Measurements from ENCODE around the gene MOB2.

MOB2 gene

DNA sequence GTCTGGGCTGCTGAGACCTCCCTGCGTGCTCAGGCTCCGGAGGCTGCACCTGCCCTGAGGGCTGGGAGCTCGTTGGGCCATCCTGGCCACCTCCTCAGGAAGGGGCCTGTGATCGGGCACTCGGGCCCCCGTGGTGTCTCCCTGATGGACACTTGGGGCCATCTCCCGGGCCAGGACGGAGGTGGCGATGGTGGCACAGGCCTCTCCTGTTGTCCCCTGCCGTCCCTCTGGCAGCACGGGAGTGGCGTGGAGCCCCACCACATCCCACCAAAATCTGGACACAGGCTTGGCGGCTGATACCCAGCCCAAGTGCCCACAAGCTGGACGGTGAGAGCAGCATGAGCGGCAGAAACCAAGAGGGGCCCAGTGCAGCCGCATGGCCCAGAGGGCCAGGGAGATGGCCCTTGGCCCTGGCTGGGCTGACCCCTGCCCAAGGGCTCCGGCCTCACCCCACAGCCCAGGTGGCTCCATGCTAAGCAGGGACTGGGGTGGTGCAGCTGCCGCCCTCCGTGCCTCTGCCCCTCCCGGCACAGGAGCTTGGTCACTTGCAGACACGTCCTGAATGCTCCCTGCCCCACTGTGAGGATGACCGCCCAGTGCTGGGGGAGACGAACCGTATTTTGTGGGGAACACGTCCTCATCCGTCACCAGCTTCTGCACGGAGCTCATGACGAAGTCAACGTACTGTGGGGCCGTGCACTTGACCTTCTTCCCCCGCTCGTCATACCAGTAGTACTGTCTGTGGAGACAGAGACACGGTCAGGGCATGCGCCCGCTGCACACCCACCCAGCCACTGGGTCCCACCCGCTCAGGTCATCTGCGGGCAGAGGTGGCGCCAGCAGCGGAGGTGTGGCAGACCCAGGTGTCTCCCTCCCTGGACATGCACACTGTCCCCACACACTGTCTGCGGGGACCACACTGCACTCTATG lies 15.6 kb downstream of the MOB2 start:
- no peak for DNase-seq

DNA sequence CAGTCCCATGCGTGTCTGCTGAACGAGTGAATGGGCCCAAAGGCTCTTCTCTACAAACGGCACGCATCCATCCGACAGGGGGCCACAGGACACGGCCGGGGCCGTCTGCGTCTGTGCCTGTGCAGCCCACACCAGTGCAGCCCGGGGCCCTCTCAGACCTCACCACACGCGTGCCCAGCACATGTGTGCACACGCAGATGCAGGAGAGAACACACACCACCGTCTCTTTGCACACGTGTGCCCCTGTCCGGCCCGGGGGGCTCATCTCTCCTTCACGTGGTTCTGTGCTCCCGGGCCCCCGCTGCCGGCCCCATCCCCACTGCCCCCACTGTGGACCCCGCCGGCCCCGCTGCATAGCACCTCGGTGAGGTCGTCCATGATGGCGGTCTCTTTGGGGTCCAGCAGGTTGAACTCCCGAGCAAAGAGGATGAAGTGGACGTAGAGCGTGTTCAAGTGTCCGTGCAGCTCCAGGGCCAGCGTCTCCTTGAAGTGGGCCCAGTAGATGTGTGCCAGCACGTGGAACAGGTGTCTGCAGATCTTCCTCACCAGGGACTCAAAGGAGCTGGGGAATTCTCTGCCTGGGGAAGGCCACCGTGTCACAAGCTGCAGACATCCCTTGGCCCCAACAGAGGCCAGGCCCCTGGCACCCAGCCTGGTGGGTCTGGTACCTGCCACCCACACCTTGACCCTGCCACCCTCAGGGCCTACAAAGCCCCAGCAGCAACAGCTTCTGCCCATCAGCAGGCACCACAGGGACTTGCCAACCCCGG lies 16.5 kb downstream of the MOB2 start:
- no peak for DNase-seq

DNA sequence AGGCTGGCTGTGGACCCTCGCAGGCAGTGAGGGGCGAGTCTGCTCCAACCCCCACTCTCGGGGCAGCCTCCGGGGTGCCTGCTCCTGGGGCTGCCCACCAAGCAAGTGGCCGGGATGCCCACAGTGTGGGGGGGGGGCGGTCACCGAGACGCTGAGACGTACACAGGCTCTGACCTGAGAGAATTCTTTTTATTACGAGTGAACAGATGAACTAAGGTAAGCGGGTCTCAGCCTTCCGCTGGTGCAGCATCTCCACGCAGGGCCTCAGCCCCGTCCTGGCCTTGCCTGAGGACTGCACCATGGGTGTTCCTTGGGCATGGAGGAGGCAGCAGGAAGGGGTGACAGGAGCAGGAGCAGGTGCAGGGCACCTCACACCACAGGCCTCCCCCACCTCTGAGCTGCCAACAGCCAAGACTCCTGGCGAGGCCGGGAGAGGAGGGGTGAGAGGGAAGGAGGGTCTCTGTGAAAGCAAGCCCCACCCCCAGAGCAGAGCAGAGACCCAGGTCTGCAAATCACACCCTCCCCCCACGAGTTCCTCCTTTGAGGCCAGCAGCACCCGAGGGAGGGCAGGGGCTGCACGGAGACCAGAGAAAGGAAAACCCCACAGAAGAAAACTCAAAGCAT lies 17.2 kb downstream of the MOB2 start:
- DNase-seq, result no peak

DNA sequence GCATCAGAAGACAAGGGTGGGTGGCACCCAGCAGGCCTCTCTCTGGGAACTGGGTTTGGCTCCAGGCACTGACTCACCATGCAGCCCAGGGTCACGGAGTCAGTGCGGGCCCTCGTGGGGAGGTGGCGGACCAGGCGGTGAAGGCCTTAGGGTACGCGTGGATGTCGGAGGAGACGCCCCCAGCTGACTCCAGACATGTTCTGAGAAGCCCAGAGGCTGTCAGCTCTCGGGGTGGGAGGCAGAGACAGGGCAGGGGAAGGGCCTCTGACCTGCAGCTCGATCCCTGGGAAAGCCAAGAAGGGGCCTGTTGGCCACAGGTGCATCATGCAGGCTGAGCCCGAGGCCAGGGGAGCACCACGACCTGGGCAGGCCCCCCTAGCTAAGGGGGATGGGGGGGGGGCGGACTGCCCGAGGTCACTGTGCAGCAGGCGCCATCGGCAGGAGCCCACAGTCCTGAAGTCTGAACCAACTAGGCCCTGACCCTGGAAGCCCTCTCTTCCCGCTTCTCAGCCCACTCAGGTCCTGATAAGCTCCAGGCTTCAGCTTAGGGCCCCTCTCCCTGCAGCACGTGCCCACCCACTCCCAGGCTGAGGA lies 18.0 kb downstream of the MOB2 start:
- no peak for DNase-seq

DNA sequence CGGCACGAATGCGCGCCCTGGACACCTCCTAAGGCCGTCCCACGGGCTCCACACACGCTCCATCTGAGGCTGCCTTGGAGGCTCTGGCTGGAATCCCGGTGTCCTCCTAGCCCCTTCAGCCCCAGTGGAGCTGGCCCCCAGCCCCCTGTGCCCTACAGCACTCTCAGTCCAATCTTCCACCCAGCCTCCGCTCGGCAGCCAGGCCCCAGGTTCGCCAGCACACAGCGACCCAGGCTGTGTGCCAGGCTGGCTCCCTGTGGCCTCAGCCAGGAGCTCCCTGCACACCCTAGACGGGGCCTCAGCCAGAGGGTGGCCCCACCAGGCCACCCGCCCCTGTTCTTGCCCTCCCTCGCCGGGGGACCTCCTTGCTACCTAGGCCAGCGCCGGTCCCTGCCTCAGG lies 18.6 kb downstream of the MOB2 start:
- no peak for DNase-seq

DNA sequence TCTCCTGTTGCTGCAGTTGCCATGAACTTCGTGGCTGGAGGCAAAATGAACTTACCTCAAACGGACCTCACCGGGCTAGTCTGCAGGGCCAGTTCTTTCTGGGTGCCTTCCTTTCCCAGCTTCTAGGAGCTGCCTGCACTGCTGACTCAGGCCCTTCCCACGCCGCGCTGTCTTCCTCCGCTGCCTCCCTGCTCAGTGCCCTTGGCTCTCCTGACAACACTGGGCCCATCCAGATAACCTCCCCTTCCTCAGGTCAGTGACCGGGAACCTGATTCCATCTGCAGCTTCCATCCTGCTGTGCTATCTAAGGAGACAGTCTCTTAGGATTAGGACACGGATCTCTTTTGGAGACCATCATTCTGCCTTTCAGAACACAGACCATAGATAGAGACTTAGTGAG lies 19.3 kb downstream of the MOB2 start:
- DNase-seq, result no peak

DNA sequence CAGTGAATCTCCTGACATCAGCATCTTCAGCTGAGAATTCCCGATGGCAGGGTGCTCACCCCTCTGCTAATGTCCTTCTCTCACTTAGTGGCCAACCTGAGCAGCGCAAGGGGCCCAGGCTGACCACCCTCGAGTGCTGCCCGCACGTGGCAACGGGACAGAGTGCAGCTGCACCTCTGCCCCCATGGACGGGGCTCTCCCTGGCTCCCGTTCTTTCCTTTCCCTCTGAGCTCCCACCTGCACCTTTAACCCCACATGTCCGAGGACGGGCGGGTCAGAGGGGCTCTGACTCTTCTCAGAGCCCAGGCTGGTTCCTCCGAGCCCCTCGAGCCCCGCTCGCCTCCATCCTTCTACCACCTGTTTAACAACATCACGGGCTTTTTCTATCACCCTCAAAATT lies 19.8 kb downstream of the MOB2 start:
- DNase-seq, result no peak

DNA sequence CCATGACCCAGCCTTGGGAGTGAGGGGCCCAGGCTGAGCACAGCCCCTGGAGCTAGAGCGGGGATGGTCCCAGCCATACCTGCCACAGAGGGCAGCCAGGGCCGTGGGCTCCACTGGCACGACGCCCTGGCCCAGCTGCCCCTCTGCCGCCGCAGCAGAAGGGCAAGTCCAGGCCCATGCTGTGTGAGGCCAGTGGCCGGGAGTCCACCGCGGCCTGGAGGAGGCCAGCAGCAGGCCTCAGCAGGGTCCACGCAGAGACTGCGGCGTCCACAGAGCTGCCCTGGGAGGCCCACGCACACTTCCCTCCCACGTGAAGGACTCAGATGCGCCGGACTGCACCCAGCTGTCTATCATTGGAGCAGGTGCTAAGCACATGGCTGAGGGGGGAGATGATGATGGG lies 23.5 kb downstream of the MOB2 start:
- no peak for DNase-seq

DNA sequence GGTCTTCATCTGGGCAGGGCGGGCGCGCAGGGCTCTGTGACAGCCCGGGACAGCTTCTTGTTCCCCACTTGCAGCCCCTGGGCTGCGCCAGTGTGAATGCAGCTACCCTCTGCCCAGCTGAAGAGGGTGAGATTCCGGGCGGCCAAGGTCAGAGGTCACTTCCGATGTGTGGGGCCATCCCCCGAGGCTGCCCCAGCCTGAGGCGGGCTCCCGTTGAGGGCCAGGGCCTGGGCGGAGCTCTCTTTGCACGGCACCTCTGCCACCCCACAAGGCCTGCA lies 23.9 kb downstream of the MOB2 start:
- no peak for DNase-seq

DNA sequence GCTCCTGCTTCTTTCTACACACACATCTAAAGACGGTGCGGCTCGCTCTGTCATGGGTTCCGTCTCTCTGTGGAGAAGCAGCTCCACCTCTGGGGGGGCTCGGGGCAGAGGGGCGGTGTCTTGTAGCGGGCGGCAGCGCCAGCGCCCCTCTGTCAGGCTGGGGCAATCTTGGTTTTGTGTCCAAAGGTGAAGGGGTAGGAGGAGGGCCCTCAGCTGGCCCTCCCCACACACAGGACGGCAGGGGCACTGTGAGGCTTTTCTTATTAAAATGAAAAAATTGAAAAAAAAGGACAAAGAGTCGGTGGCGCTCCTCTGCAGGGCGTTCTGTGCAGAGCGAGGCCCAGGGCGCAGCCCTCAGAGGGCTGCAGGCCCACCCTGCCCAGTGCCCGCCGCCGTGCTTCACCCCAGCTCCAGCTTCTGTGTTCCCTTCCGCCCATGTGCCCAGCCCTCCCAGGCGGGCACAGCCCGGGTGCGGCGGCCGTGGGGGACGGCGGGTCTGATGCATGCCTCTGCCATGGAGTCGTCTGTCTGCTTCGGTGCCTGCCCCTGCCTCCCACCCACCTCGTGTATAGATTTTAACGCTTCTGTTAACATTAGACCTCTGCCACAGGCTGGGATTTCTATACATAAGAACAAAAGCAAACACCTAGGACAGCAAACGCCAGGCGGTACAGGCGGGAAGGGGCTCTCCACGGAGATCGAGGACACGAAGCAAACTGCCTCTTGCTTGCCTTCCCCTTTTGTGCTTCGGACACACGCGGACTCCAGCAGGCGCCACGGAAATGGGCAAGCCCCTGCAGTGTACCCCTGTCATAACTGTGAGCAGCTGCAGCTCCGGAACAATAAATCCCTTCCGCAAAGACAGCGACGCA lies 24.5 kb downstream of the MOB2 start:
- DNase-seq, result no peak

DNA sequence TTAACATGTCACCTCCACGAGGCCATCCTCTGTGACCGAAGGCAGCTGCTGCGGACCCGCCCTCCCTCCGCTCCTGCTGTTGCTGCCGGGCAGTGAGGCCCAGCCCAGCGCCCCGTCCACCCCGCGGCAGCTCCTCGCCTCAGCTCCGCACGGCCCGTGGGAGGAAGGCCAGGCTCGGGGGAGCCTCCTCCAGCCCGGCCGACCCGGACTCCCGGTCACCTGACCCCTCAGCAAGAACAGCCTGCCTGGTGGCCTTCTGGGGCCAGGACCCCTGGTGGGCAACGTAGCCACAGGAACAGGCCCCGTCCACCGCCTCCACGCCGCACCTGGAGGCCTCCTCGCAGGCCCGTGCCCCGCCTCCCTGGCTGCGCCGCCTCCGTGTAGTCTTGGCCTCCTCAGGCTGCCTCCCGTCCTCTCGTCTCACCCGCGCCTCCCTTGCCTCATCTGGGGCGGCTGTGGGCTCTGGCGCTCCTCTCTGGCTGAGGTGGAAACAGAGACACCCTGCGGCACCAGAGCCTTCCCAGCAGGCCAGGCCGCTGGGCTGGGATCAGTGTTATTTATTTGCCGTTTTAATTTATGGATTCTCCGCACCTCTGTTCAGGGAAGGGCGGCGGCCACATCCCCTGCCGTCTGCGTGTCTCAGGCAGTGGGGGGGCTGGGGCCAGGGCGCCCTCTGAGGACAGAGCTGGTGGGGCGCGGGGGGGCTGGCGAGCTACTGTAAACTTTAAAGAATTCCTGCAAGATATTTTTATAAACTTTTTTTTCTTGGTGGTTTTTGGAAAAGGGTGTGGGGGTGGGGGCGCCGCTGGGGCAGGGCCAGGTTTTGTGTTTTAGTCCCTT lies 25.4 kb downstream of the MOB2 start:
- DNase-seq, result no peak

DNA sequence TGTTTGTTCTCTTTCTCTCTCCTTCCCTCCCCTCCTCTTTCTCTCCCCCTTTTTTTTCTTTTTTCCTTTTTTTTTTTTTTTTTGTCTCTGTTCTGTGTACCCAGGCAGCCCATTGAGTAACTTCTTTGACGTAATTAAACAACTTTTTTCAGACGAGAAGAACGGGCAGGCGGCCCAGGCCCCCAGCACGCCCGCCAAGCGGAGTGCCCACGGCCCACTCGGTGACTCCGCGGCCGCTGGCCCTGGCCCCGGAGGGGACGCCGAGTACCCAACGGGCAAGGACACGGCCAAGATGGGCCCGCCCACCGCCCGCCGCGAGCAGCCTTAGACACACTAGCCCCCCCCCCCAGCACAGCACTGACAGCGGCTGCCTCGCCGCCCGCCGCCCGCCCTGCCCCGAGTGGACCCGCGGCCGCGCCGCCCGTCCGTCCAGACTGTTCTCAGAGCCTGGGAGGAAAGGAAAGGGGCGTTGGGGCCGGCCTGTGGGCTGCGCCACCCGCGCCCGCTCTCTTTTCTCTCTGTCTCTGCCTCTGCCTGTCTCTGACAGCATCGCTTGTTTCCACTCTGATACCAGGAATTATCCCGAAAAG lies 26.1 kb downstream of the MOB2 start:
- DNase-seq, result no peak

DNA sequence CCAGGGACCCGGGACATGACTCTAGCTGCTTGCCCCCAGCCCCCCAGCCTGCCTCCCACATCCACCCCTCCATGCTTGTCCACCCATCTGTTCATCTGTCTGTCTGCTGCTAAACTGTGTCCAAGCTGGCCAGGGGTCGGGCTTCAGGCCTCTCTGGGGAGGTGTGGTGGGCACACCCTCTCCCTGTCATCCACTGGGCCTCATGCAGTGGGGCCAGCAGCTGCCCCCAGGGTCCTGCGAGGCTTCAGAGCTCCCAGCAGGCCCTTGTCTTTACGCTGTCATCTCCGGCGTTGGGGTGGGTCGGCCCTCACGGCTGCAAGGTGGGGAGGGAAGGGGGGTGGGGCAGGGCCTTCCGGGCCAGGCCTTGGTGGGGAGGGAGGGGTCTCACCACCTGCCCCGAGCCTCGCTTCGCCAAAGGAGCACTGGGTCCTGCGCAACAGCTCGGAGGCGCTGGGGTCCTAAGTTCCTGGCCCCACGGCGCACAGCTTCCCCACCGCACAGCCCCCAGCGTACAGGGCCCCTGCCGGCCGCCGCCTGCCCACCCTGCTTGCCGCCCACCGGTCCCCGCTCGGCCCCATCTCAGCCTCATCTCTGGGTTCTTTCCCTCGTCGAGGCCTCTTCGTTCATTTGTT lies 26.7 kb downstream of the MOB2 start:
- no peak for DNase-seq

DNA sequence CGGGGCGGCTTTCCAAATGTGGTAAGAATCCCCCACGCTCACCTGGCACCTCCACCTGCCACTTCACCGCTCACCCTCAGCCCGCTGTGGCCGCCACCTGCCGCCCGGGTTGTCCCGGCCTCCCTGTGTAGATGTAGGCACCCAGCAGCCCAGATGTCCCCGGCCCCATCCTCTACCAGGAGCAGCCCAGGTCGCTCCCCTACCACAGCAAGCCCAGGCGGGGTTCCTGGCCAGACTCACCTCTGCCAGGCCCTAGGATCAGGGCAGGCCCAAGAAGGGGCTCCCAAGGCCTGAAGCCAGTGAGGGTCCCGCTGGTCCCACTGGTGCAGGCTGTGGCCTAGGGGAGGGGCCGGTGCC lies 27.4 kb downstream of the MOB2 start:
- no peak for DNase-seq

DNA sequence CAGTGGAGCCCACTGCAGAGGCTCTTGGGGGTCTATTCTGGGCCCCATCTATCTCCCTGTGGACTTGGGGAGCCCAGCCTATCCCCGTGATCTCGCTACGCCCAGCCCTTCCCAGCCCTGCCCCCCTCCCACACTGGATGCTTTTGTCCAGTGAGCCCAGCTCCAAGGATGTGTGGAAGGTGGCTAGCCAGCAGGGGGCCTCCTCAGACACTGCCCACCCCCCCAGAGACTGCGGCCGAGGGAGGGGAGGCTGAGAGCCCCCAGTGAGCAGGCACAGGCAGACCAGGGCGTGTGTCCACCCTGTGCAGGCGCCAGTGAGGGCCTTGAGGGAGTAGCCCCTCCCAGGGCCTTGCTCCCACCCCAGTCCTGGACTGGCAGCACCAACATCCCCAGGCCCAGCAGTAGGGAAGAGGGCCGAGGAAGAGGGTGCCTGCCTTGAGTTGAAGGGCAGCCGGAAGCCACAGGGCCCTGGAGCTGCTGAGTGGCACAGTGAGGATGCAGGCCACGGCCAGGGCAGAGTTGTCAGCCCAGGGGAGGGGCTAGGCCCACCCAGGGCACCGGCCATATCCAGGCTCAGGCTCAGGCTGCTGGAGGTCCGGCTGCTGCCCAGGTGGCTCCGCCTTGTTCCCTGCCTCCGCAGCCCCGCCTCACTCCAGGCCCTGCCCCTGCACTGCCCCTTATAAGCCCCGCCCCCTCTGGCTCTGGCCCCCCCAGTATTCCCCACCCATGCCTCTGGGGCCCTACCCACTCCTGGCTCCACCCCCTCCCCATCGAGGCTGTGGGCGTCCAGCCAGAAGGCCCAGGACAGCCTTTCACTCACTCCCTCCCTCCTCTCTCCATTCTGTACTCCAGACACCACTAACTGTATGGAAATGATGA lies 28.0 kb downstream of the MOB2 start:
- no peak for DNase-seq

DNA sequence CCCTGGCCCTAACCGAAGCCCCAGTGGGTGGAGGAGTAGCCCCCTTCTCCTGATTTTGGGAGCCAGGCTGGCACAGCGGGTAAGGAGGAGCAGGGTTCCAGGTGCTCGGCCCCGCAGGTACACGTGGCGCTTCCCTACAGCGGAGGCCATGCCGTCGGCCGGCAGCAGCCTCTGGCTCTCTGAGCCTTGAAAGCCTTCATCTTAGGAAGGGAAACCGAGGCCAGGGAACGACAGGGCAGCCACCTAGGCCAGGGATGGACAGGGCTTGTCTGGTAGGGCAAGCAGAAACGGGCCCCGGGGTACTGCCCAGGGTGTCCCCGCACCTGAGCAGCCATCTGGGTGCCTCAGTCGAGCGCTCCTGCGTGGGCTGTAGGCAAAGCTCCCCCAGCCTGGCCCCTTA lies 28.7 kb downstream of the MOB2 start:
- no peak for DNase-seq

DNA sequence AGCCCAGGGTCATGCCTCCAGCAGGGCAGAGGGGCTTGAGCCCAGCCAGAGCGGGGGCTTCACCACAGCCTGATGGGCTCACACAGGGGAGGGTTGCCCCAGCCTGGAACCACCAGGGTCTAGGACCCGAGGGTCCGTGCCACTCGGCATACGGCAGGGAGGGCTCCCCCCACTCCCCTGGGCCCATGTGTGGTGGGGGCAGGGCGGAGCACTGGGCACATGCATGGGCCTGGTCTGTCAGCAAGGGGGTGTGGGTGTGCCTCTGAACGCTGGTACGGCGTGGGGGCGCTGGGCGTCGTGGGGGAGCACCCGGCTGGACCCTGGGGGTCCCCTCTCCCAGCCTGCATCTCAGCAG lies 29.3 kb downstream of the MOB2 start:
- no peak for DNase-seq

DNA sequence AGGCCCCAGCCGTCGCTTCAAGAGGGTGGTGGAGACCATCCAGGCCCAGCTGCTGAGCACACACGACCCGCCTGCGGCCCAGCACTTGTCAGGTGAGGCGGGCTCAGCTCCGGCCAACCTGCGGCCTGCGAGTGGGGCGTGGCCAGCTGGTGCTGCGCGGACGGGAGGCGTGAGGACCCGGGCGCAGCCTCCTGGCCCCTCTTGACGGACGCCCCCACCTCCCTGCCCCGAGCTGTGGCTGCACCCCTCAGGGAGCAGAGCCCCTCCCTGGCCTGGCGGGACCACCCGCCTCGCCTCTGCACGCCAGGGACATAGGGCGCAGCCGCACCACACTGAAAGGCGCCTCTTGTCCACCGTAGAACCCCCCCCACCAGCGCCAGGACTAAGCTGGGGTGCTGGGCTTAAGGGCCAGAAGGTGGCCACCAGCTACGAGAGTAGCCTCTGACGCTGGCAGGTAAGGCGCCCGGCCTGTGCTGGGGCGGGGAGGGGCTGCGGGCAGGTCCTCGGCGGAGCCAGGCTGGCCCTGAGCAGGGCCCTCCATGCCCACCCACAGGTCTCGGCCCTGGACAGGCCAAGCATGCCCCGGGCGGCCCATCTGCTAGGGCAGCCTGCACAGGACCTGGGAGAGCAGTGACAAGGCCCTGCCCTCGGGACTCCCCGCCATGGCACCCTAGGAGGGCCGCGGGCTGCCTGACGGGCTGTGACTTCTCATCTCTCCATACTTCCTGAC lies 29.8 kb downstream of the MOB2 start:
- no peak for DNase-seq

DNA sequence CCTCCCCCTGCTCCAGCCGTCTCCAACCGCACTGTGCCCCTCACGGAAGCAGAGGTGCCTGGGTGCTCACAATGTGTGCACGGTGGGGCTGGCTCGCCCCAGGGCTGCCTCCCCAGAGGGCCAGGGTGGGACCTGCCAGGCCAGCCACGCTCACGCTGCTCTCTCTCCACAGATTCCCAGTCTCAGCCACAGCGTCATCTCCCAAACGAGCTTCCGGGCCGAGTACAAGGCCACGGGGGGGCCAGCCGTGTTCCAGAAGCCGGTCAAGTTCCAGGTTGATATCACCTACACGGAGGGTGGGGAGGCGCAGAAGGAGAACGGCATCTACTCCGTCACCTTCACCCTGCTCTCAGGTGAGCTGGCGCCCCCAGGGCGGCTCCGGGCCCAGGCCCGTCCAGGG lies 30.4 kb downstream of the MOB2 start:
- no peak for DNase-seq

Data from activated T-cell treated with anti-CD3 and anti-CD28 coated beads, Interleukin-2, amount 50 U/mL, for 48 hours (primary cell).